ENCODE results near the gene SLC30A5.

DNA sequence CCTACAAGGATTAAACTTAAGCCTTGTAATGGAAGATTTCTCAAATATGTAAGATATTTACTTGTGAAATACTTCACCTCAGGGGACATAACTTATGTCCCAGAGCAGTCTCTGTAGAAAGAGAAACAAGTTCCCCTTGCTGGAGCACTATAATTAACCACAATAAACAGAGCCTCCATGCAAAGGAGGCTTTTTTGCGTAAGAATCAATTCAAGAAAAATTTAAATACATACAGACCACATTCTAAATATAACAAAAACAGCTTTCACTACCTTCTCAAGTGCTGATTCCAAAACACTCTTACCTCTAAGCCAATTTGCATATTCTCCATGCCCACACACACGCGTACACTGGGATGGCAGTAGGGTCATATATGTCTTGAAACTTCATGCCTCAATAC, 42.5 kb downstream of the SLC30A5 start:
- TF ChIP-seq YY1 (IDR thresholded peaks at IDR 0.05; ENCODE audit: insufficient read depth, insufficient read length) (no peak), ZNF274 (IDR thresholded peaks at IDR 0.05; ENCODE audit: low read depth, low read length) (no peak)
